ENCODE results near the gene TAS2R13. TPM values are rescaled to one million over a fixed set of nuclear protein-coding genes. Genes with fewer than 3 reads are reported as not detected.

TAS2R13 gene
- total and polyA plus RNA-seq, 5 experiments from 2014 or later, result 1.2 to 1.5 TPM; not detected in 3

- no peaks in the 10 kb centered on the region for H3K27me3 Mint-ChIP-seq
- H3K36me3 Mint-ChIP-seq, result peaks cover 0 to 7% (median 1%) of the 10 kb centered on the region in 3 donors
- POLR2A ChIA-PET, result no interaction called here
- H3K9me3 Mint-ChIP-seq, result no peaks in the 10 kb centered on the region
- H3K27ac Mint-ChIP-seq, result no peak overlapping the region
- no peak overlapping the region for H3K4me3 Mint-ChIP-seq
- H3K4me1 Mint-ChIP-seq, result no peaks in the 10 kb centered on the region
- ATAC-seq, result no peak
- no peak for DNase-seq
Measured at GRCh38 chr12:10919809-10920208, 10.4 kb upstream of the TAS2R13 start.

- no peak overlapping the region for H3K4me3 Mint-ChIP-seq
- peaks cover 2 to 41% (median 15%) of the 10 kb centered on the region in 3 donors for H3K36me3 Mint-ChIP-seq
- DNase-seq (no peak), ATAC-seq (no peak)
- H3K27me3 Mint-ChIP-seq, result no peaks in the 10 kb centered on the region
- no peak overlapping the region for H3K27ac Mint-ChIP-seq
- peaks cover 0 to 25% (median 4%) of the 10 kb centered on the region in 9 donors for H3K9me3 Mint-ChIP-seq
- POLR2A ChIA-PET, result no interaction called here
- no peaks in the 10 kb centered on the region for H3K4me1 Mint-ChIP-seq
Measured at GRCh38 chr12:10910380-10910779, 1.0 kb upstream of the TAS2R13 start.

GRCh38 chr12:10904686-10905085, 4.7 kb downstream of the TAS2R13 start:
- no peak overlapping the region for H3K4me3 Mint-ChIP-seq
- peaks cover 12 to 71% (median 41%) of the 10 kb centered on the region in 3 donors for H3K36me3 Mint-ChIP-seq
- H3K9me3 Mint-ChIP-seq, result peaks cover 9 to 57% (median 17%) of the 10 kb centered on the region in 9 donors
- ATAC-seq (no peak), DNase-seq (no peak)
- H3K27ac Mint-ChIP-seq, result no peak overlapping the region
- H3K4me1 Mint-ChIP-seq, result peaks cover 0 to 3% (median 0%) of the 10 kb centered on the region in 4 donors
- no peaks in the 10 kb centered on the region for H3K27me3 Mint-ChIP-seq
- POLR2A ChIA-PET, result no interaction called here

- H3K4me3 Mint-ChIP-seq, result no peak overlapping the region
- peak overlapping the region in 1 of 10 donors; percentile 71 for H3K27ac Mint-ChIP-seq
- peaks cover 14 to 65% (median 40%) of the 10 kb centered on the region in 3 donors for H3K36me3 Mint-ChIP-seq
- DNase-seq (no peak), ATAC-seq (no peak)
- peaks cover 0 to 3% (median 0%) of the 10 kb centered on the region in 4 donors for H3K4me1 Mint-ChIP-seq
- POLR2A ChIA-PET, result no interaction called here
- no peaks in the 10 kb centered on the region for H3K27me3 Mint-ChIP-seq
- H3K9me3 Mint-ChIP-seq, result peaks cover 9 to 48% (median 22%) of the 10 kb centered on the region in 9 donors
Measured at GRCh38 chr12:10901427-10901826, 7.9 kb downstream of the TAS2R13 start.

- peaks cover 9 to 47% (median 22%) of the 10 kb centered on the region in 9 donors for H3K9me3 Mint-ChIP-seq
- no peak for DNase-seq
- H3K27ac Mint-ChIP-seq, result no peak overlapping the region
- peaks cover 14 to 61% (median 40%) of the 10 kb centered on the region in 3 donors for H3K36me3 Mint-ChIP-seq
- ATAC-seq, result no peak
- no peaks in the 10 kb centered on the region for H3K27me3 Mint-ChIP-seq
- no peak overlapping the region for H3K4me3 Mint-ChIP-seq
- H3K4me1 Mint-ChIP-seq, result peaks cover 0 to 3% (median 0%) of the 10 kb centered on the region in 4 donors
- POLR2A ChIA-PET, result no interaction called here
Measured at GRCh38 chr12:10900972-10901371, 8.4 kb downstream of the TAS2R13 start.

- ATAC-seq, result no peak
- Mint-ChIP-seq H3K4me1 (peaks cover 0 to 3% (median 0%) of the 10 kb centered on the region in 4 donors), H3K36me3 (peaks cover 14 to 57% (median 40%) of the 10 kb centered on the region in 3 donors), H3K9me3 (peaks cover 9 to 44% (median 22%) of the 10 kb centered on the region in 9 donors), H3K27ac (no peak overlapping the region), H3K4me3 (no peak overlapping the region), H3K27me3 (no peaks in the 10 kb centered on the region)
- POLR2A ChIA-PET, result no interaction called here
- no peak for DNase-seq
Measured at GRCh38 chr12:10900530-10900929, 8.8 kb downstream of the TAS2R13 start.

GRCh38 chr12:10896854-10897253, 12.5 kb downstream of the TAS2R13 start:
- peaks cover 14 to 46% (median 18%) of the 10 kb centered on the region in 3 donors for H3K36me3 Mint-ChIP-seq
- peaks cover 0 to 3% (median 0%) of the 10 kb centered on the region in 4 donors for H3K4me1 Mint-ChIP-seq
- ATAC-seq, result no peak
- H3K27me3 Mint-ChIP-seq, result no peaks in the 10 kb centered on the region
- POLR2A ChIA-PET, result no interaction called here
- H3K9me3 Mint-ChIP-seq, result peaks cover 0 to 9% (median 4%) of the 10 kb centered on the region in 9 donors
- no peak for DNase-seq
- H3K27ac Mint-ChIP-seq, result no peak overlapping the region
- H3K4me3 Mint-ChIP-seq, result no peak overlapping the region

DNA sequence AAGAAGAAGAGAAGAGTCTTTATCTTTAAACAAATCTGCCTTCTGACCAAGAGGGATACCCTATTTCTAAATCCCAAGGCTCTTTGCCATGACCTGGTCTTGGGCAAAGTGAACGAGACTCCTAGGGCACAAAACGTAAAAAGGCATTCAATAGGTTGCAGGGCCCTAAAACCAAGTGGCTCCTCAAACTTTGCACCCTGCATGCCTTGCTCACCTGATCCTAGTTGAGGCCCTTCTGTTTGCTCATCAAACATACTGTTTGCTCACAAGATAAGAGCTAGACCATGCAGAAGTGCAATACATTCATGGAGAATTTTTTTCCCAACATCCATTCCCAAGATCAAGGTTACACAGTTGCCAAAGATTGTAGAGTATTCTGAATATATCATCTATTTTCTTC, 17.4 kb downstream of the TAS2R13 start:
- H3K36me3 Mint-ChIP-seq, result peaks cover 10 to 35% (median 25%) of the 10 kb centered on the region in 3 donors
- H3K9me3 Mint-ChIP-seq, result no peaks in the 10 kb centered on the region
- H3K4me3 Mint-ChIP-seq, result no peak overlapping the region

GRCh38 chr12:10889226-10889625, 20.1 kb downstream of the TAS2R13 start:
- no peaks in the 10 kb centered on the region for H3K27me3 Mint-ChIP-seq
- H3K27ac Mint-ChIP-seq, result no peak overlapping the region
- POLR2A ChIA-PET, result no interaction called here
- no peak overlapping the region for H3K4me3 Mint-ChIP-seq
- DNase-seq (no peak), ATAC-seq (no peak)
- no peaks in the 10 kb centered on the region for H3K9me3 Mint-ChIP-seq
- H3K36me3 Mint-ChIP-seq, result peaks cover 15 to 30% (median 23%) of the 10 kb centered on the region in 3 donors
- H3K4me1 Mint-ChIP-seq, result peaks cover 0 to 2% (median 0%) of the 10 kb centered on the region in 4 donors

More for the DNA sequence above, 17.4 kb downstream of the TAS2R13 start:
- H3K27ac Mint-ChIP-seq, result no peak overlapping the region
- ATAC-seq (no peak), DNase-seq (no peak)
- POLR2A ChIA-PET, result no interaction called here
- H3K27me3 Mint-ChIP-seq, result no peaks in the 10 kb centered on the region
- H3K4me1 Mint-ChIP-seq, result no peaks in the 10 kb centered on the region

DNA sequence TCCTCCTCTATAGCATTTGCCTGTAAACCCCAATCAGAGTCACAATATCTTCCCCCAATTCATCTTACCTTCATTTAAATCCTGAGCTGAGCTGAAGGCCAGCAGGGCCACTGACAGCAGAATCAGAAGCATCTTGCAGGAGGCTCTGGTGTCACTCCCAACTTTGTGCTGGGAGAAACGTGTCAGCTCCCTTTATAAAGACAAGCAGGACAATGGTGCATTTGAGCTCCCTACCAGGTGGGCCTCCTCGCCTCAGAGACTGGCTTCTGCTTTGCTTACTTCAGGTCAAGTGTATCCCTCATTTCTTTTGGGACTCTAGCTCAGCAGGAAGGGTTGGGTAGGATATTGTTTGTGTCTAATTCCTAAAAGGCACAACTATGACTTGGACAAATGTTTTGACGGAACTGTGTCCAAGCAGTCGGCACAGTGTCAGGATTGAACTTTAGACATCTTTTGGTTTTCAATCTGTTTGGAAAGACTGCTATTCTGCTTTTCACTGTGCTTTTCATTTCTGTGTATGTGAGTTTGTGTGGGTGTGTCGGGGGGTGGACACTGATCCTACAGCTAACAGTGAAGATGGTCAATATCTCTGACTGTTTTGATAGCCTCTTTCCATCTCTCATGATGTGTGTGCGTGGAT, 25.2 kb downstream of the TAS2R13 start, which contains the start of gene PRH1:
TSS of gene PRH1 (minus strand) at position 170 of the 640 bp plus-strand sequence. CDS start at position 132, 38 bp downstream.
- H3K27ac Mint-ChIP-seq, result no peak within 1 kb of the TSS
- POLR2A ChIA-PET, result no interaction called here
- peaks cover 11 to 42% (median 21%) of the 10 kb centered on the region in 3 donors for H3K36me3 Mint-ChIP-seq

GRCh38 chr12:10873378-10873777, 36.0 kb downstream of the TAS2R13 start:
- ATAC-seq (no peak), DNase-seq (no peak)
- Mint-ChIP-seq H3K4me3 (no peak overlapping the region), H3K27me3 (no peaks in the 10 kb centered on the region), H3K4me1 (no peaks in the 10 kb centered on the region), H3K27ac (no peak overlapping the region), H3K9me3 (peaks cover 0 to 53% (median 10%) of the 10 kb centered on the region in 9 donors), H3K36me3 (peaks cover 24 to 51% (median 47%) of the 10 kb centered on the region in 3 donors)
- POLR2A ChIA-PET, result interaction anchor here (0.7 kb wide), 1 partner anchor 679 kb away, joined by 3 read pairs; no protein-coding TSS in a partner anchor

More for the DNA sequence above, 25.2 kb downstream of the TAS2R13 start, which contains the start of gene PRH1:
- no peak for ATAC-seq
- no peak for DNase-seq
- peaks cover 0 to 2% (median 0%) of the 10 kb centered on the region in 4 donors for H3K4me1 Mint-ChIP-seq
- H3K4me3 Mint-ChIP-seq, result no peak within 1 kb of the TSS
- no peaks in the 10 kb centered on the region for H3K27me3 Mint-ChIP-seq
- peaks cover 0 to 2% (median 0%) of the 10 kb centered on the region in 9 donors for H3K9me3 Mint-ChIP-seq

- no peak for DNase-seq
- Mint-ChIP-seq H3K9me3 (peaks cover 2 to 33% (median 19%) of the 10 kb centered on the region in 9 donors), H3K27ac (no peak overlapping the region), H3K27me3 (no peaks in the 10 kb centered on the region), H3K36me3 (peaks cover 20 to 64% (median 49%) of the 10 kb centered on the region in 3 donors), H3K4me1 (no peaks in the 10 kb centered on the region), H3K4me3 (no peak overlapping the region)
- no peak for ATAC-seq
- POLR2A ChIA-PET, result no interaction called here
Measured at GRCh38 chr12:10867381-10867780, 42.0 kb downstream of the TAS2R13 start.

GRCh38 chr12:10863512-10864218, 45.7 kb downstream of the TAS2R13 start:
- POLR2A ChIA-PET, result no interaction called here
- H3K36me3 Mint-ChIP-seq, result peaks cover 42 to 79% (median 68%) of the 10 kb centered on the region in 3 donors

More at GRCh38 chr12:10863512-10864218, 45.7 kb downstream of the TAS2R13 start:
- H3K9me3 Mint-ChIP-seq, result peaks cover 7 to 60% (median 44%) of the 10 kb centered on the region in 9 donors
- H3K4me3 Mint-ChIP-seq, result no peak overlapping the region
- H3K27ac Mint-ChIP-seq, result peak overlapping the region in 1 of 10 donors; percentile 30
- no peak for ATAC-seq
- H3K4me1 Mint-ChIP-seq, result no peaks in the 10 kb centered on the region
- DNase-seq, result no peak
- no peaks in the 10 kb centered on the region for H3K27me3 Mint-ChIP-seq
